GM18907 (cell line): ENCODE results near the gene JAML.

Experiments used
- ATAC-seq: cut with Tn5 transposase; IDR thresholded peaks from one replicate; pipeline ENCODE4 v1.9.1; 2021; ENCODE audit warnings: mild to moderate bottlenecking, moderate library complexity; ENCODE audit not compliant: unreplicated experiment

The JAML gene

GRCh38 chr11:118240999-118241763 lies 16.4 kb upstream of the JAML start:
- ATAC-seq = peak; percentile 87

GRCh38 chr11:118239509-118240205 lies 14.8 kb upstream of the JAML start:
- no peak for ATAC-seq

- no peak for ATAC-seq
Observed at GRCh38 chr11:118238929-118239328, 14.1 kb upstream of the JAML start.

DNA sequence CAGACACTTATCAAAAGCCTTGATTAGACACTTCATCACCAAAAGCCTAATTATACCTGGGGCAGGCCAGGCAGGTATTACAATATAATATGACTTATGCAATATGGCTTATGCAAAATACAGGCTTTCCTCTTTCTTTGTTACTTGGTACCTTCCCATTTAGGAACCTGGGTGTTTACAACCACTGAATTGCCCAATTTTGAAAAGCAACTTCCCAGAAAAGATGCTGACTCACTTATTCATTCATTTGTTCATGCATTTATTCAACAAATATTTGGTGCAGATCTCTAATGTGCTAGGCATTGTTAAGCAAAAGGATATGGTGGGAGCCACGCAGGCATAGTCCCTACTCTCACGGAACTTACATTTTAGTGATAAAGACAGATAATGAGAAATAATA lies 13.6 kb upstream of the JAML start:
- ATAC-seq = no peak

DNA sequence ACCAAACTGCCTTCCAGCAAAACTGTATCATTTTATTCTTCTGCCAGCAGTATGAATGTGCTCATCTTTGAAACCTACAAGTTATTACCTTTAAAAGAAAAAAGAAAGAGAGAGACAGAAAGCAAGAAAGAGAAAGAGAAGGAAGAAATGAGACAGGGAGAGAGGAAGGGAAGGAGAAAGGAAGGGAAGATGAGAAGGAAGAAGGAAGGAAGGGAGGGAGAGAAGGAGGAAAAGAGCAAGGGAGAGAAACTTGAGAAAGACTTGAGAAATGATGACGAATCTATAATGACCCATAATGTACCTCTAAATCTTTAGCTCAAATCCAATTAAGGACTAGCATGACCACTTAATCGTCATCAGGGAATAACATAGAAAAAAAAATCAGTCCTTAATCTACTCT lies 11.4 kb upstream of the JAML start:
- ATAC-seq = no peak

- no peak for ATAC-seq
Observed at GRCh38 chr11:118234833-118235232, 10.0 kb upstream of the JAML start.

DNA sequence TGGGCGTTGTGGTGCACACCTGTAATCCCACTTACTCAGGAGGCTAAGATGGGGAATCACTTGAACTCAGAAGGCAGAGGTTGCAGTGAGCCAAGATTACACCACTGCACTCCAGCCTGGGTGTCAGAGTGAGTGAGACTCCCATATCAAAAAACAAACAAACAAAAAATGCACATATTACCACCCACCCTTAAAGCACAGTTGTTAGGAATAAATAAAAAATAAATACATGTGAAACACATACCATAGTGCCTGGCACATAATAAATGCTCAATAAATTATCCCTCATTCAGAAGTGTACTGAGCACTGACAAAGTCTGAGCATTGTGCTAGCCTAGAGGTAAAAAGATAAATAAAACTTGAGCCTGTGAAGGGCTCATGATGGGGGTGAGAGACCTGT lies 9.0 kb upstream of the JAML start:
- no peak for ATAC-seq

- ATAC-seq = no peak
Observed at GRCh38 chr11:118233377-118233776, 8.6 kb upstream of the JAML start.

DNA sequence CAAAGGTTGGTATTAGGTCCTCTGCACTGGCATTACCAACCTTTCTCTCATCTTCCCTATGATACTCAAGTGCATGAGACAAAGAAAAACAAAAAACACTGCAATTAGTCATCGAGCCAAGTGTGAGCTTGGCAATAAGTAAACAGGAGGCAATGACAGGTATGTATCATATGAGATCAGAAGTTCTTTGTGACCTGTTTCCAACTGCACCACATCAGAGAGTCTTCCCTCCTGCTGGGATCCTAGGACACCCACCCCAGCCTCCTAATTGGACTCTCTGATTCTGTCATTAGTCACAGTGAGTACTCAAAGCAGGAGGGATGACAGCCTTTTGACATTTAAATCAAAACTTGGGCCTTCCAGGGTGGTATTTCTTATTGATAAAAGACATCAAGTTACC lies 7.8 kb upstream of the JAML start:
- ATAC-seq = no peak

GRCh38 chr11:118231461-118231860 lies 6.7 kb upstream of the JAML start:
- ATAC-seq = no peak

GRCh38 chr11:118230088-118230487 lies 5.3 kb upstream of the JAML start:
- no peak for ATAC-seq

DNA sequence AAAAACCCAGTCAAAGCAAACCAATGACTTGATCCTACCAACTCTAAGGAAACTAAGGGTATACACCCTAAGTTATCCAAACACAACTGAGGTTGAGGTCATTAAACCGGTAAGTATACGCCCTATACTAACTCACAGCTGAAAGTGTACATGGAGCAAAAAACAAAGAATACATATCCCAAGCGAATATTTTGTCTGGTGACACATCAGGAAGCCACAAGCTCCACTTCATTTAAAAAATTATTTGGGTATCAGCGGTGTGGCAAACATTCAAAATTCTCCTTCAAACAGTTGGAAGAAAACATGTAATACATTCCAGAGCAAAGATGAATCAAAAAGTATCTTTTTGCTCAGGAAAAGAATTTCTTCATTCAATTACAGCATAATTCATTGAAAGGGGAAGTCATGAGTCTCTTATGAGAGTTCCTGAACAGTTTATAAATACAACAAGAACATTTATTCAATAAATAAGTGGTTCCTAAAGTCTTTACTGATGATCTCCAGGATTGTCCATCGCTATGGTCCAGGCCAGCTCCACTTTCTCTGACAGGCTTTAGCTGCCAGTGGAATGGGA lies 4.5 kb upstream of the JAML start:
- no peak for ATAC-seq

DNA sequence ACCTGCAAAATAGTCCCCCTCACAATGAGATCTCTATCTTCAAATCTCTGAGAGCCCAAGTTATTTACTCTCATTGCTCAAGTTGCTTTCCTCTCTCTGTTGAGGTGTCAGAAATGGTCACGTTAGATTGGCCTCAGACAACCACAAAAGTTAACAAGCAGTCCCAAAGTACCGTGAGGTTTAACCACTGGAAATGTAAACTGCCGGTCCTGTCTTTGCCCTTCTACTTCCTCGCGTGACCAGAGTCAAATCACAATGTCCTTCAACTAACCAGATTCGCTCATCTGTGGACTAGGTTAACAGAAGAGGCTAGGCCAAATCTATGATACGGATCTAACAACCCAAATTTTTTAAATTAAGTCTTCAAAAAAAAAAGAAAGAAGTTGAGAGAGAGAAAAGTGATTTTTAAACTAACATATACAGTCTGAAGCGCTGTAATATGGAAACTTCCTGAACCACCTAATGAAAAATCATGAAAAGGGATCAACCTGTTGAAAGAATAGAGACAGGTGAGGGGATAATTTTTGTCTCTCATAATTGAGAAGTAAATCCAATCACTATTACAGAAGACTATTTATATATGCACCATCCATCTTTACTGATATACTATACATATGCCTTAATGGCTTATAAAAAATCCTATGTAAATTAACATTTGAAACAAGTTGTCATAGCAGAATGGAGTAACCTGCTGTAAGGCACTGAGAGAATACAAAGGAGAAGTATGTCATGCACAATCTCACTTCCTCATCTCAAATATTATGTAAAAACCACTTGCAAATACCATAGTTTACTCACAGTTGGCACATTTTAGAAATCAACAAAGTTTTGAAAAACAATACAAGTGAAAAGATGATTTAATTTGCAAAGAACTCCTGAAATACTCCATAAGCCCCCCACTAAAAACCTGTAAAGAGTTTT lies 3.3 kb upstream of the JAML start:
- ATAC-seq = peak; percentile 63

DNA sequence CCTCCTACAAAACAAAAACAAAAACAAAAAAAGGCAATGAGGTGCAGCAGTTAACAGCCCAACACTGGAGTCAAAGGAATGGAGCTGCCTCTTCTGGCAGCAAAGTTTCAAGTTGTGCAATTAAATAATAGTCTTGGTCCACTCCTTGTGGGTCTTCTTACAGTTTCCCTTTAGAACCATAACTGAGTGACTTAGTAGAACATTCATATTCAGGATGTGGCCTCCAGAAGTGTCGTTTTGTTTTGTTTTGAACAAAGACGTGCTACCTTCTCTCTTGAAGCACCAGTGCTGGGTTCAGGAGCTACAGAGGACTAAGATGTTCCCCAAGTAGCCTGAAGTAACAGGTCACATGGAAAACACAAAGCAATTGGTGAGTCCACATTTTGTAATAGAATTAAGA lies 2.0 kb upstream of the JAML start:
- no peak for ATAC-seq

DNA sequence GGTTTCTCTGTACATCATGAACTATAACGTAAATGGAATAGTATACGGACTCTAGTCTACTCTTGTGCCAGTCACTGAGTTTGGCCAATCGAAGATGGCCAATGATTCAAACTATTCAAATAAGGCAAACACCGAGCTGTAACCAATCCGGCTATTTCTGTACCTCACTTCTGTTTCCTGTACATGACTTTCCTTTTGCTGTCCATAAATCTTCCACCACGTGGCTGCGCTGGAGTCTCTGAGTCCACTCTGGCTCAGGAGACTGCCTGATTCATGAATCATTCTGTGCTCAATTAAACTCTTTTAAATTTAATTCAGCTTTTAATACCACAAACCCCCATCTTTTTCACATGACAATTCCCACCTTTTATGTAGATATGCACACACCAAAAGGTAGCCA lies 1.5 kb upstream of the JAML start:
- ATAC-seq = no peak

DNA sequence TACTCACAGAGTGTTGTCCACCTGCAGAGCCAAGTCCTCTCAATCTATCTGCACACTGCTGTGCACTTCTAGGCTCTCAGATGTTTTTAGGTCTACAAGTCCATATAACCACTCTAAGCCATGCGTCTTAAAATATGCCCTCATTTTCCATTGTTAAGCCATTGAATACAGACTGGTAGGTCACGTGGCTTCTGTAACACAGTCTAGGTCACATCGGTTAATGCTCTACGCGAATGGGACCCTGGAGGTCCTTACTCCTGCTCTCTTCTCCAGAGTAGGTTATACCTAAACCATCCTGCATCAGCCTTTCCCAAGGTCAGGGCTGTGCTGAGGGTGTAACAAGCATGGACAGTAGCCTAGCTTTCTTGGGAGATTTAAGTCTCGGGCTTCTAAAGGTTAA lies 819 bp downstream of the JAML start:
- ATAC-seq = no peak

DNA sequence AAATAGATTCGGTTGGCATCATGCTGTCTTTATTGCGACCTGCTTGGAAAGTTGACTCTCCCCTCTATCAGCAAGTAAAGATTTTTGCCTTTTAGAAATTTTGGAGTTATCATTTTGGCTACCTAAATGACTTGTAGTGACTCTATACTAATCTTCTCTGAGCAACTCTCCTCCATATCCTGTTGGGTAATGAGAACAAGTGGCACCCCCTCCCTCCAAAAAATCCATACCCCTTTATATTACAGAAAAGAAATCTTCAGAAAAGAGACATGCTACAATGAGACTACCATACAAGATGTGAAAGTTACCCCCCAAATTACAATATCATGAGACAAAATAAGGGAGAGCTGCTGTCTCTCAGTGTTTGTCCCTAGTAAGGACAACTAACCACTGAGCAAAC lies 1.2 kb downstream of the JAML start:
- no peak for ATAC-seq

- no peak for ATAC-seq
Observed at GRCh38 chr11:118222437-118222836, 2.4 kb downstream of the JAML start.

GRCh38 chr11:118221419-118221818 lies 3.4 kb downstream of the JAML start:
- no peak for ATAC-seq

GRCh38 chr11:118219732-118220131 lies 5.1 kb downstream of the JAML start:
- no peak for ATAC-seq

DNA sequence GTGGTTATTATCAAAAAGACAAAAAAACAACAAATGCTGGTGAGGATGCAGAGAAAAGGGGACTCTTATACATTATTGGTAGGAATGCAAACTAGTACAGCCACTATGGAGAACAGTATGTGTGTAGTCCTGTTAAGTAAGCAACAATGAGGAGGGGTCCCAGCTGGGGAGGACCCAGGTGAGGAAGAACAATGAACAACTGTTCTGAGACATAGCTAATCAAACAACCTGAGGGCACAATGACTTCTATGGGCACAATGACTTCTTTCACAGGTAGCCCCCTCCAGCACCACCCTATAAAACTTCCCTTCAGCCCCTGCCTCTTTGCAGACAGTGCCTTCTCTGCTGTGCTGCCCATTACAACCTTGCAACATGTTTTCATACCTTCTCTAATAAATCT lies 5.6 kb downstream of the JAML start:
- no peak for ATAC-seq
